Myocyte (in vitro differentiated cells): ENCODE measurements around the gene STOX2. TPM values are rescaled to one million over a fixed set of nuclear protein-coding genes. Genes with fewer than 3 reads are reported as not detected.

Source experiments
- DNase-seq: peaks from one replicate; pipeline ENCODE4 v3.0.0-alpha.2; 2012; ENCODE audit warnings: low read depth
- total RNA-seq: library from RNA; depleted of rRNA; stranded (reverse); fragments of >200 nt; gene quantifications from 2 replicates; pipeline ENCODE4 v1.2.3, GENCODE V29; 2014

The STOX2 gene
- total RNA-seq, 1 donor from 2014 or later = 0.53 TPM

- no peak for DNase-seq
These were observed 162.9 kb downstream of the STOX2 start for GRCh38 chr4:184067931-184068554.

Other genes starting within 250 kb of the STOX2 start
- gene RWDD4, start 246.1 kb upstream of the STOX2 start, total RNA-seq = 50.6 and 65.1 TPM in 2 replicates
- 33.7 and 38.3 TPM in 2 replicates for gene TRAPPC11, start 246.0 kb upstream of the STOX2 start, total RNA-seq